ENCODE measurements around the gene HIVEP3. TPM values are rescaled to one million over a fixed set of nuclear protein-coding genes. Genes with fewer than 3 reads are reported as not detected.

The HIVEP3 gene
- total RNA-seq, 4 donors from 2014 or later, result 3.2 to 11.0 (median 4.2) TPM

DNA sequence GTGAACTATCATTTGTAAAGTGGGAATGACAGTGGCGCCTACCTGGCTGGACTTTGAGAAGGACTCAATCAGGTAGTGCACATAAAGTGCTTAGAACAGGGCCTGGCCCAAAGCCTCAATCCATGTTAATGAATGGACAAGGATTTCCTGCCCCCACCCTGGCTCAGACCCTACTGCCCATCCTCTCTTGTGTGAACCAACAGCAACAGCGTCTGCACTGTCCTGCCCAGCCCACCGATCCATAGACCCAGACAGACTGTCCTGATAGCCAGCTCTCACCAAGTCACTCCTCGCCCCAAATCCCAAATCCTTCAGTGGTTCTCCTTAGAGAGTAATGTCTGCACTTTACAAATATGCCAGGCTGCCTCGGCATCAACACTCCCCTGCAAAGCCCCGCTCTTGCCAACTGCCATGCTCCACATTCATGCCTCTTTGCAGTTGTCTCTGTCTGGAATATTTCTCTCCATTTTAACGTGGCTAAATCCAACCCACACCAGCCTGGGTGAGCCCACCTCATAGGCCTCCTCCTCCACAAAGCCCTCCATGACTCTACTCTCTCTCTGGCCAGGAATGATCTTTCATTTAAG is 276.7 kb downstream of the HIVEP3 start:
- WGBS, 2 donors, result 91 to 92% methylated on average over 5 to 7 of the region's 7 CpGs
- intact Hi-C loops (cut with DNase I), result no loop called here

DNA sequence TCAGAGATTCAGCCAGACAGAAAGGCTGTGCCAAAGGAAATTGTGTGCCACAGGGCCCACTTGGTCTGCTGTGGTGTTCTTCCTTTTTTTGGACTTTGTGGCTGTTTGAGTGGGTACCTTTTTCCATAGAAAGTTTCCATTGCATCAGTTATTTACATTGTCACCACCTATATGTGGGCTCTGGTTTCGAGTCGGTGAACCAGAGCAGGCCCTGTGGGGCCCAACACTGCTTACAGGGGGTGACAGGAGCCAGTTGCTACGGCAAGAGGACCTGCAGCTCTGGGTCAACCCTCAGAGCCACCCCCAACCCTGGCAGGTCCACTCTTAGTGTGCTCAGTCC is 277.3 kb downstream of the HIVEP3 start:
- 67 to 100% methylated on average over 1 to 2 of the region's 3 CpGs for WGBS, 2 donors
- H3K27ac ChIP-seq, result no peak overlapping the region
- TF ChIP-seq POLR2A (IDR thresholded peaks at IDR 0.05), result no peak
- TF ChIP-seq, protein P1, sequence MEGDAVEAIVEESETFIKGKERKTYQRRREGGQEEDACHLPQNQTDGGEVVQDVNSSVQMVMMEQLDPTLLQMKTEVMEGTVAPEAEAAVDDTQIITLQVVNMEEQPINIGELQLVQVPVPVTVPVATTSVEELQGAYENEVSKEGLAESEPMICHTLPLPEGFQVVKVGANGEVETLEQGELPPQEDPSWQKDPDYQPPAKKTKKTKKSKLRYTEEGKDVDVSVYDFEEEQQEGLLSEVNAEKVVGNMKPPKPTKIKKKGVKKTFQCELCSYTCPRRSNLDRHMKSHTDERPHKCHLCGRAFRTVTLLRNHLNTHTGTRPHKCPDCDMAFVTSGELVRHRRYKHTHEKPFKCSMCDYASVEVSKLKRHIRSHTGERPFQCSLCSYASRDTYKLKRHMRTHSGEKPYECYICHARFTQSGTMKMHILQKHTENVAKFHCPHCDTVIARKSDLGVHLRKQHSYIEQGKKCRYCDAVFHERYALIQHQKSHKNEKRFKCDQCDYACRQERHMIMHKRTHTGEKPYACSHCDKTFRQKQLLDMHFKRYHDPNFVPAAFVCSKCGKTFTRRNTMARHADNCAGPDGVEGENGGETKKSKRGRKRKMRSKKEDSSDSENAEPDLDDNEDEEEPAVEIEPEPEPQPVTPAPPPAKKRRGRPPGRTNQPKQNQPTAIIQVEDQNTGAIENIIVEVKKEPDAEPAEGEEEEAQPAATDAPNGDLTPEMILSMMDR (IDR thresholded peaks at IDR 0.05), result no peak
- no peaks in the 10 kb centered on the region for H3K27me3 ChIP-seq
- DNase-seq, result no peak
- H3K4me3 ChIP-seq, result no peak overlapping the region
- no peaks in the 10 kb centered on the region for H3K9me3 ChIP-seq
- intact Hi-C loops (cut with DNase I), result no loop called here
- H3K36me3 ChIP-seq, result no peaks in the 10 kb centered on the region
- H3K4me1 ChIP-seq, result no peaks in the 10 kb centered on the region

More for the DNA sequence above, 276.7 kb downstream of the HIVEP3 start:
- Histone ChIP-seq H3K27ac (no peak overlapping the region), H3K4me1 (no peaks in the 10 kb centered on the region), H3K36me3 (no peaks in the 10 kb centered on the region), H3K9me3 (no peaks in the 10 kb centered on the region), H3K4me3 (no peak overlapping the region), H3K27me3 (no peaks in the 10 kb centered on the region)
- TF ChIP-seq, protein P1 (IDR thresholded peaks at IDR 0.05), result no peak
- DNase-seq, result no peak

DNA sequence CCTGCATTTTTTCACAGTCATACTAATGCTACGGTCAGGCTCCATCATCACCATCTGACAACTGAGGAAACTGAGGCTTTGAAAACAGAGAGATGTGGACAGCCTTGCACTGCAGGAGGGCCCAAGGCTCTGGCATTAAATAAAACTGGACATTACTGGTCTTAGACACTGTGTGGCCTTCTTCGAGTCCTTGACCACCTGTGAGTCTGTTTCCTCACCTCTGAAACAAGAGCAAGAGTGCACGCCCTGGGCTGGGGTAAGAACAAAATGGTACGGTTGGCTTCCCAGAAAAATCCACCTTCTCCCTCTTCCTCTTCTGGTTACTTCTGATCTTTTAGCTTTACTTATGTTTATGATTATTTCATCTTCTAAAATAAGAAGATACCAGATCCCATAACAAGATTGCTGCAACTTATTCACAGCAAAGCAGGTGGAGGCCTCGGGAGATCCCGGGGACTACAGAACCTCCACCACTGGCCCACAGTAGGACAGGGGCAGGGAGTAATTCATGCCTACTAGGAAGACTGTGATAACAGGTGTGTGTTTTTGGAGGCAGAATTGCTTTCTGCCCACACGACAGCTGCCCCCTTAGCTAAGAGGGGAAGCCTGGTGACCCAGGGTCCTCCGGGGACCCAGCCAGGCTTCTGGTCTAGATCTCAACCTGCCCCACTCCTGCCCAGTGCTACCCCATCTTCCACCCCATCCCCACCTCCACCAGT is 277.8 kb downstream of the HIVEP3 start:
- intact Hi-C loops (cut with DNase I), result no loop called here
- no peak overlapping the region for H3K27ac ChIP-seq
- no peaks in the 10 kb centered on the region for H3K9me3 ChIP-seq
- no peak overlapping the region for H3K4me3 ChIP-seq
- no peak for DNase-seq
- no peaks in the 10 kb centered on the region for H3K27me3 ChIP-seq
- H3K36me3 ChIP-seq, result no peaks in the 10 kb centered on the region
- WGBS, 2 donors, result 91 to 94% methylated on average over 7 to 8 of the region's 8 CpGs
- TF ChIP-seq POLR2A (IDR thresholded peaks at IDR 0.05), result no peak
- TF ChIP-seq, protein P1 (IDR thresholded peaks at IDR 0.05), result no peak
- no peaks in the 10 kb centered on the region for H3K4me1 ChIP-seq

DNA sequence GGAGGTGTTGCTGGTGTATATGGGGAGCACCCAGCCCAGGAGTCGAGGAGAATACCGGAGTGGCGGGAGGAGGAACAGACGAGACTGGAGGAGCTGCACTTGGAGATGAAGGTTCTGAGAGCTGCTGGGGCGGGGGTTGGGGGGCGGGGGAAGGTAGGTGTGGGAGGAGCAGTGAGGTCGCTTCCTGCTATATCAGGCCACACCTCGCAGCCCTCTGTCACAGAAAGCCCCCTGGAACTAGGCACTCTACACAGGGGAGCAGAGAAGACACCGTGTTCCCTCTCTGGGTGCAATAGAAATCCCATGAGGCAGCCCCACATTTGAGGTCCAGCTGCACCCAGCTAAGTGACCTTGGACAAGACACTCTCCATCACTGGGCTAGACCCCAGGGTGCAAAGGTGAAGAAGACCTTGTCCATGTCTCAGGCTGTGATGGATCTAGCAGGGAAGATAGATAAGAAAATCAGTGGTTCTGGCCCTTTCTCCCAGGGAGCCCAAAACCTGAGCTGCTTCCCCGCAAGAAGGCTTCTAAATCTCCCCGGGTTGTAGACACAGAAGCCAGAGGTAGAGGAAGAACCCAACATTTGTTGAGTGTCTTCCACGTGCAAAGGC is 278.5 kb downstream of the HIVEP3 start:
- no peaks in the 10 kb centered on the region for H3K9me3 ChIP-seq
- H3K27ac ChIP-seq, result no peak overlapping the region
- no peaks in the 10 kb centered on the region for H3K4me1 ChIP-seq
- H3K36me3 ChIP-seq, result no peaks in the 10 kb centered on the region
- no peak for TF ChIP-seq POLR2A (IDR thresholded peaks at IDR 0.05)
- TF ChIP-seq, protein P1 (IDR thresholded peaks at IDR 0.05), result no peak
- WGBS, 2 donors, result 78 to 88% methylated on average over 8 to 10 of the region's 12 CpGs
- no peak for DNase-seq
- intact Hi-C loops (cut with DNase I), result no loop called here
- no peak overlapping the region for H3K4me3 ChIP-seq
- no peaks in the 10 kb centered on the region for H3K27me3 ChIP-seq

DNA sequence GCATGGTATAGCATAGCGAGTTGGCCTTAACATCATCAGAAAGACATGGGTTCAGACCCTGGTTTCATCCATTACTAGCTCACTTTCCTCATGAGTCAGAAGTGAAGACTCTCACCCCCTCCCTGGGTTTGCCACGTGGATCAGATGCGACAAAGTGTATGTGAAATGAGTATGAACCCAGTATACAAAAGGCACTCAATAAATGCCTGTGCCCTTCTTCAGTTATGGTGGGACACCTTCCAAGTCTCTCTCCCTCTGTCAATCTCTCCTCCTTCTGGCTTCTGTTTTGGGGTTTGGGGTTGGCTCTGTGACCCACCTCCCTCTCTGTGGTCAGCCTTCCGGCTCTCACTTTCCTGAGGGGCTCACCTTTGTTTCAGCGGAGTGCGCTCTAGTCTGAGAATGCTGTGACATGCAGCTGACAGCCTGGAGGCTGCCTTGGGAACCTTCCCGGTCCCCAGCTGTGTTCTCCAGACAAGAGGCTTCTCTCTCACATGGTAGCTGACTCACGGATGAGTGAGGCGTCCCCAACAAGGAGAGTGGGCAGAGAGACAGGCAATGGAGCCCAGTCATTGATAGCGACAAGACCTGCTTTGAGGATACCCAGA is 279.3 kb downstream of the HIVEP3 start:
- H3K27me3 ChIP-seq, result no peaks in the 10 kb centered on the region
- TF ChIP-seq, protein P1 (IDR thresholded peaks at IDR 0.05), result no peak
- TF ChIP-seq POLR2A (IDR thresholded peaks at IDR 0.05), result no peak
- H3K4me1 ChIP-seq, result no peaks in the 10 kb centered on the region
- H3K36me3 ChIP-seq, result no peaks in the 10 kb centered on the region
- no peak for DNase-seq
- WGBS, 2 donors, result 57 to 68% methylated on average over 4 to 7 of the region's 10 CpGs
- H3K4me3 ChIP-seq, result no peak overlapping the region
- intact Hi-C loops (cut with DNase I), result no loop called here
- no peak overlapping the region for H3K27ac ChIP-seq
- H3K9me3 ChIP-seq, result no peaks in the 10 kb centered on the region

Data from esophagus squamous epithelium (tissue), 5 donors.